Inferior parietal cortex (tissue), 1 donor: Measurements from ENCODE around the gene AXIN1.
A peak's percentile ranks its signal among the peaks of the same experiment; 100 is the strongest.
"Not testable (repeated sequence)": the region's sequence is repeated elsewhere in the genome, so short reads cannot be mapped to it uniquely, and the experiment has no call there.

Experiments
- DNase-seq: peaks from one replicate; pipeline ENCODE4 v3.0.0-alpha.2; 2016; ENCODE audit errors: extremely low spot score

AXIN1 gene

GRCh38 chr16:369866-370436 is 17.4 kb upstream of the AXIN1 start:
- DNase-seq = no peak

DNA sequence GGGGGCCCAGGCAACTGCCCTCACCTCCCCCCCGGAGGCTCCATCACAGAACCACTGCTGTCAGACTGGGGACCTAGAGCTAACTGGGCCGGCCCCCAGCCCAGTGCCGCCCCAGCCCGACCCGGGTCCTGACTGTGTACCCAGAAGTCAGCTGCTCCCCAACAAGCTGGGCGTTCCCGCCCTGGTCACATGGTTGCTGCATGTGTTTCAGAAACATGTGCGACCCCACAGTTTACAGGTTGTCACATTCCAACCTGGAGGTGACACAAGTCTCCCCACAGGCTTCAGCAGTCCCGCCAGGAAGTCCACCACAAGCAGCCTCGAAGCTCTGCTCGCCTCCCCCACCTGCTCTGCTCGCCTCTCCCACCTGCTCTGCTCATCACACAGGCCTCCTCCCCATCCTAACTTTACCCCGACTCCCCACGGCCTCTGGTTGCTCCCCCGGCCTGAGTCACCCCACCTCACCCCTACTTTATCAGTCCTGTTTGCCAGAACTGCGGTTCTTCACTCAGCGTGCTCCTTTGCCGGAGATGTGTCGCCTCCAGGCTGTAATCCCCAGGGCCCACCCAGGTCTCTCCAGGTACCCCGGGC is 16.8 kb upstream of the AXIN1 start:
- DNase-seq = no peak

GRCh38 chr16:368388-369158 is 16.1 kb upstream of the AXIN1 start:
- DNase-seq = no peak

- DNase-seq = no peak
These were observed 14.9 kb upstream of the AXIN1 start for GRCh38 chr16:367333-367903.

GRCh38 chr16:366476-366875 is 14.0 kb upstream of the AXIN1 start:
- DNase-seq = no peak

DNA sequence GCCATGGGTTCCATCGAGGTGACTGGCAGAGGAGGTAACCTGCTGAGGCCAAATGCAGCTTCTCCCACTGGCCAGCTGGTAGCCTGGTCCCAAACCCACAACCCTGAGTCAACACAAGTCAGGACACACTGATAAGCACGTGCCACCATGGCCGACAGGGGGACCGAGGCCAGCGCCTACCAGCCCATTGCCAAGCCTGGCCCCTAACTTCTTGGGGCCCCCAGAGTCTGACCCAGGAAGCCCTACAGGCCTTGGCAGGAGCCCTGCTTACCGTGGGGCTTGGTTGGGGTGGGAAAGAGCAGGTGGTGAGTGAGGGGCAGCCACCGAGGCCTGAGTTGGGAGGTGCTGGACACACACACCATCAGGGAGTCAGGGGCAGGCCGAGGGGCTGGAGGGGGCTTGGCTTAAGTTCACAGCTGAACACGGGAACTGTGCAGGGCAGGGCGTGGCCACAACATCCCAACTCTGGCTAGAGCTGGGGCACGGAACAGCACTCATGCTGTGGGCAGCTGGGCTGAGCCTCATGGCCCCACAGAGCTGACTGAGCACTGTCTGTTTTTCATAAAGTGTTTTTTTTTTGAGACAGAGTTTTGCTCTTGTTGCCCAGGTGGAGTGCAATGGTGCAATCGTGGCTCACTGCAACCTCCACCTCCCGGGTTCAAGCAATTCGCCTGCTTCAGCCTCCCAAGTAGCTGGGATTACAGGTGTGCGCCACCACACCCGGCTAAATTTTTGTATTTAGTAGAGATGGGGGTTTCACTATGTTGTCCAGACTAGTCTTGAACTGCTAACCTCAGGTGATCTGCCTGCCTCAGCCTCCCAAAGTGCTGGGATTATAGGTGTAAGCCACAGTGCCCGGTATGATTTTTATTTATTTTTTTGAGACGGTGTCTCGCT is 12.3 kb upstream of the AXIN1 start:
- DNase-seq = no peak

DNA sequence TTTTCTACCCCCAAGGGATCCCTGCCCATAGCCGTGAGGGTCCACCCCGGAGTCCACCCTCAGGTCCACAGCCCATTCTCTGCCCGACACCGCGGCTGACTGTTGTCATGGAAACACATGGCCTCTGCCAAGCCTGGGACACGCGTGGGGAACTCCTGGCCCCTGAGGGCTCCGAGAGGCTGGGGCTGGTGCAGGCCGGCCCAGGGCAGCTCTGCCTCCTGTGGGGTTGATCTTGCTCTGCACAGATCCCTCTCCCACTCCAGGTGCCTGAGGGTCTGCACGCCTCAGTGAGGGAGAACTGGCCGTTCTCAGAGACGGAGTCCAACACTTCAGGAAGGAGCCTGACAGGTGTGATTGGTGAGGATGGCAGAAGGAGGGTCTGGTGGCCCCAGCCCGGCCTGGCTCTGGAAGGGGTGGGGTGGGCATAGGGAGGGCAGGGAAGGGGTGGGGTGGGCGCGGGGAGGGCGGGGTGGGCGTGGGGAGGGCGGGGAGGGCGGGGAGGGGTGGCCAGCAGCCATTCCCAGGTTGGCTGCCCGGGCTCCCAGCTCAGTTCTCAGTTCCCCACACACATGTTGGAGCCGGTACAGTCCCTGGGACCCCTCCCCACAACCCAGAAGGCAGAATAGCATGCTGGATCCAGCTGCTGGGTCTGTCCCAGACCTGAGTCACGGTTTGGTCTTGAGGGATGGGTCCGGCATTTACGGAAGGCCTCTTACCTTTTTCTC is 11.4 kb upstream of the AXIN1 start:
- DNase-seq = no peak

DNA sequence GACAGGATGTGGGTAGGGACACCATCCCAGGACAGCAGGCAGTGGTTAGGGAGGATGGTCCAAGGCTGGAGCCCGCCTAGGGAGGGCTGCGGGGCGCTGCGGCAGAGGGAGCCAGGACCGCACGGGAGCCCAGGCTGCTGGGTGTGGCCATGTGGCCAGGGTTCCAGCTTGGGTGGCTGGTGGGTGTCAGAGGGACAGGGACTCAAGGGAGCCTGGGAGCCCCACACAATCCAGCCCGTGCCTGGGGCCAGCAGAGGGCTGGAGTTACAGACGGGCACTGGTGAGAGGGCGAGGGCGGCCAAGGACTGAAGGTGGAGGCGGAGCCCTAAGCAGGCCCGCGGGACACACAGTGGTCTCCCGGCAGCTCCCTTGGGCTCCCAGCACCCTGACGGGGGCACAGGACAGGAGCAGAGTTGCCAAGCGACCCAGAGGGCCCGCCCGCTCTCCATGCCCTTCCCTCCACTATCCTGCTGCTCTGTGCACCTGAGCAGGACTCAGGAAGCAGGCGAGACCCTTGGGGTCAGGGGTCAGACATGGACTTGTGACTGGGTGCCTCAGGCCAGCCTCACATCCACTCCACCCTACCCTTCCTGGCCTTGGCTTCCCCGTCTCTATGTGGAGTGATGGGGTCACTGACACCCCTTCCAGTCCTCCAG is 10.7 kb upstream of the AXIN1 start:
- no peak for DNase-seq

GRCh38 chr16:362702-362999 is 10.1 kb upstream of the AXIN1 start:
- DNase-seq = not testable (repeated sequence)

- peak; percentile 74 for DNase-seq
These were observed 9.6 kb upstream of the AXIN1 start for GRCh38 chr16:361872-362701.

DNA sequence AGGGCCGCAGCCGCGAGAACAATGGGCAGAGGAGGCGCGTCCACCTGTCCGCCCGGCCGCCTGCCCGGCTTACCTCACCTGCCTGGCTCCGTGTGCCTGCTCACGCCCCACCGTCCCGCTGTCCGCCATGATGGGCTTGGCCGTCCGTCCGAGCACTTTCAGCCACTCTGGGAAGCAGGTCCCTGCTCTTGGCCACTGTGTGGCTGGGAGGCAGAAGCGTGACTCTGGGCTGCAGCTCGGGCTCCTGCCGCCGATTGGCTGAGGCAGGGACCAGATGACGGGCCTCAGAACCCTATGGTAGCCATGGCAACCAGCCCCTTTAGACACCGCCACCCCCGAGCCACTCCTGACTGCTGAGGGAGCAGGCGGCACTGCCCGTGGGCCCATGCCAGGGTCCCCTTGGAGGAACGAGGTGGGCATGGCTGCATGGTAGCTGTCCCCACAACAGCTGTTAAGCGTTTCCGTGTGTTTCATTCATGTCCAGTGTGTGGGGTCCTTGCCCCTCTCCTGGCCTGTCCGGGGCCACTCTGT is 8.9 kb upstream of the AXIN1 start:
- DNase-seq = peak; percentile 22

- DNase-seq = no peak
These were observed 8.3 kb upstream of the AXIN1 start for GRCh38 chr16:360698-361336.

- no peak for DNase-seq
These were observed 7.6 kb upstream of the AXIN1 start for GRCh38 chr16:359871-360697.

DNA sequence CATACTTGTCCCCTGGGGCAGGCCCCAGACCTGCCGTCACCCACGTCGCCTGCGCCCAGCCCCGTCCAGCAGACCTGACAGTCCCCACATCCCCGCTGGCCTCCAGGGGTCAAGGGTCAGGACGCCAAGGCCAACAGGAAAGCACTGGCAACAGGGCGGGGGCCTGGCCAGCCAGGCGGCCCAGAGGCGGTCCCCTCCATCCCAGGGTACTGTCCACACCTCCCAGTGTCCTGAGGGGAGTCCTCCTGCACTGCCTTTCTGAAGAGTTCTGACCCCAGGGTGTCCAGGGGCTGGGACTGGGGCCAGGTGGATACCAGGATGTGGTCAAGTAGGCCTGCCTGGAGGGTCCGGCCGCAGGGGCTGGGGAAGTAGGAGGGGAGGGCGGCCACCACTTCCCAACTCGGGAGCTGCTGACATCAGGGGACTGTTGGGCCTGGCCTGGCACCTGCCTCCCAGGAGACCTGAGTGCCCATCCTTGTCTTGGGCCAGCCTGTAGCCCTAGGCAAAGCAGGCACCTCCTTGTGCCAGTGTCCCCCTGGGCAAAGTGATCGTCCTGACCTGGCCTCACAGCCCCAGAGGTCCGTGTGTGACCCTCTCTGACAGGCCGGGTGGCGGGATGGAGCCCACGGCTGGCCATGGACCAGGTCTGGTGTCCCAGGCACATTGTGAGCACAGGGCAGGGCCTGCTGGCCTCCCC is 6.7 kb upstream of the AXIN1 start:
- DNase-seq = no peak

DNA sequence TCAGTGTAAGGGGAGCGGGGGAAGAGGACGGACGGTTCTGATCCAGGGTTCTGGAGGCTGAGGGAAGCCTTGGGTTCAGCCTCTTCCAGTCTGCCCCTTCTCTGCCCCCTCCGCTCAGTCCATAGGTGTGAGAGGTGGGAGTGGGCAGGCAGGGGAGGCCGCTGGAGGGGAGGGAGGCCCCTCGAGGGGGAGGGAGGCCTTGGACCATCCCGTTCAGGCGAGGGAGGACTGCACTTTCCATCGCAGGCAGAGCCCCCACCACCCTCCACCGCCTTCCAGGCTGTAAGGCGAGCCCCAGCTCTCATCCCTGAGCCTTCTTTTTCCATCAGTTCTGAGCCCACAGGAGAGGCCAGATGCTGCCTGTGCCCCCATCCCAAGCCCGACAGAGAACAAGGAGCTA is 4.2 kb upstream of the AXIN1 start:
- no peak for DNase-seq

DNA sequence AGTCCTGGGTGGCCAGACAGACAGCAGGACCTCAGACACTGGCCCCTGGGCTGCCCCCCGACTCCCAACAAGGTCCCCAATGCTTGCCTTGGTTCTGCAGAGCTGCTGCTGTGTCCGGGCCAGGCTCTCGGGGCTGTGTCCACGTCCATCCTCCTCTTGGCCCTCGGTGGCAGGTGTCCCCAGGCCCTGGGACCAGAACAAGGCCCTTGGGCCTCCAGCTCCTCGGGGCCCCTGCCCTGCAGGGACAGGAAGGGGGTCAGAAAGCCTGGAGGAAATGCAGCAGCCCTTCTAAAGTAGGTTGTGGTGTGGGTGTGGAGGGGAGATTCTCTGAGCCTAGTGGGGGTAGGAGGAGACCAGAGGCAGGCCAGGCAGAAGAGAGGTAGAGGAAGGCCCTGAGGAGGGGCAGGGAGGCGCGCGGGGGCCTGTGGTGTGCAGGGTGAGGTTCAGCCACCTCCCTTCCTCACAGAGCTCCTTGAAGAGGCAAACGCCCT is 2.5 kb upstream of the AXIN1 start:
- no peak for DNase-seq

DNA sequence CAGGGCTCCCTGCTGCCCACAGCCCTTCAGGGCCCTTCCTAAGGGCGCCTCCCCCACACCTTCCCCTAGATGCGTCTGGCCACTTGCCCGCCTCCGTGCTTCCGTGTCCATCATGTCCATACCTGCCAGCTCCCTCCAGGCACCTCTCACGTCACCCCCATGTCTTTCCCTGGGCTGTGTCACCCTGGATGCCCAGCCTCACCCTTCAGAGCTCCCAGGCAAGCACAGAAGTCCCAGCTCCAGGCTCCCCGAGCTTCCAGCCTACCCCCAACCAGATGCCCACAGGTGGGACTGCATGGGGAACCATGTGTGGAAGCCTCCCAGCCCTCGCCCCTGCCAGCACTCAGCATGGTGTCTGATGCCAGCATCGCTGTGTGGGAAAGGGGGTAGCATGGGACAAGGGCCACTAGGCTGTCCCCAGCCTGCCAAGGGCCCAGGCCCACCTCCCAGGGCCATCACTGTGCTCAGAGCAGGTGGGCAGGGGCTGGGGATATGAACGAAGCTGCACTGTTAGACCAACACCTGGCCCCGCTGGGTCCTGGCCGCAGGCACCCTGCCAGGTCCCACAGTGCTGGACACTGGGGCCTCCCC is 1.9 kb upstream of the AXIN1 start:
- DNase-seq = no peak
